Stimulated activated CD8-positive, alpha-beta memory T cell treated with anti-CD3 and anti-CD28 coated beads, Interleukin-4, amount 100 ng/mL, for 24 hours (primary cell): ENCODE results near the gene TMEM92.
"Not testable (repeated sequence)": the region's sequence is repeated elsewhere in the genome, so short reads cannot be mapped to it uniquely, and the experiment has no call there.

Experiments
- DNase-seq: peaks from one replicate; pipeline ENCODE4 v3.0.0-alpha.2; 2020; ENCODE audit warnings: low read depth

TMEM92 gene

GRCh38 chr17:50262001-50262794, 12.1 kb upstream of the TMEM92 start:
- DNase-seq: no peak

DNA sequence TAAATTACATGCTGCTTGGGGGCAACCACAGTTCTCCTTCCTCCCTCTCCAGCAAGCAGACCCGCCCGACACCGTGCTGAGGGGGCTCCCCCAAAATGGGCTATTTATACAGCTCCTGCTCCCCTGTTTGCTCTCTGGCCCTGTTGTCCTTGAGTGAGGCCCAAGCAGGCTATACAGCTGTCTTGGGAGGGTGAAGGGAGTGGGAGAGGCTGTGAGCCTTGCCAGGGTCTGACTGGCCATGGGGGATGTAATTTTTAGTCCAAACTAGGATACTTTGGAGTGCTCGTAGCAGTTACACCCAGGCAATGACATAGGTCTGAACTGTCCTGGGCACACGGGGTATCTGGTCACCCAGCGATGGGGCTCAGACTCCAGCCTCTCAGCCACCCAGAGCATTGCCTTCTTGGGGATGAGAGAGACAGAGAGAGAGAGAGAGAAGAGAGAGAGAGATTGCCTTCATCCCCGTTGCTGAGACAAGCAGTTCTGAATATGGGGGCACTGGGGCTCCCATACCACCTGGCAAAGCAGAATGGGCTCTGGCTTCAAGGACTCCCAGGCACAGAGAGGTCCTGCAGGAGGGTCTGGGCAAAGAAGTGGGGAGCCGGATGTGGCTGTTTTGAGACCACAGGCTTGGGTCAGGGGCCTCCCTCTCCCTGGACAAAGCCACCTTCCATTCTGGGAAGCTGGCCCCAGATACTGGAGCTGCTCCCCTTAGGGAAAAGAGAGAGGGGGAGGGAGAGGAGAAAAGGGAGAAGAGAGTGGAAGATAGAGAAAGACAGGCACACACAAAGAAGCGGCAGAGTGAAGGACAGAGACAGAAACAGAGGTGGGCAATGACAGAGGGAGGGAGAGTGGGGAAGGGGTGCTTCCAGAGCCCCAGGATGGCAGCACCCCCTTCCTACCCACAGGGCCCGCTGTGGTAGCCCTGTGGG, 10.7 kb upstream of the TMEM92 start:
- DNase-seq: no peak

- no peak for DNase-seq
Observed at GRCh38 chr17:50264263-50265113, 9.8 kb upstream of the TMEM92 start.

DNA sequence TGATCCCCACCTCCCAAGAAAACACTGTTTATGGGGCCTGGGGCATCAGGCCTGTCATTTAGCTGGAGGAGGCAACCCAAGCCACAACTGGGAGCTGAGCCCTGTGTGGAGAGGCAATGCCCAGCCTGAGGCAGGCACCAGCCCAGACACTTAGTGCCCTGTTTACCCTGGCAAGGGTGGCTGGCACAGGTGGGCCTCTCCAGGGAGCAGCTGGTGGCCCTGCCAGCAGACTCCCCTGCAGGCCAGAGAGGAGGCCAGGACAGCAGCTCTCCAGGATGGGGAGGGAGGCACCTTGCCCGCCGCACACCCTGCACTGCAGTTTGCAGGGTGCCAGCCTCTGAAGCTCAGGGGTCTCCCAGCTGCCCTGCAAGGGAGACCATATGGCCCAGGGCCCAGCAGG, 9.1 kb upstream of the TMEM92 start:
- no peak for DNase-seq

GRCh38 chr17:50265690-50266315, 8.5 kb upstream of the TMEM92 start:
- DNase-seq: no peak

GRCh38 chr17:50266384-50267073, 7.7 kb upstream of the TMEM92 start:
- no peak for DNase-seq

GRCh38 chr17:50267074-50267841, 7.0 kb upstream of the TMEM92 start:
- no peak for DNase-seq

GRCh38 chr17:50268026-50268425, 6.2 kb upstream of the TMEM92 start:
- DNase-seq: no peak

GRCh38 chr17:50268743-50269275, 5.5 kb upstream of the TMEM92 start:
- no peak for DNase-seq

- peak; percentile 43 for DNase-seq
Observed at GRCh38 chr17:50269477-50270434, 4.5 kb upstream of the TMEM92 start.

GRCh38 chr17:50270435-50271362, 3.6 kb upstream of the TMEM92 start:
- no peak for DNase-seq

DNA sequence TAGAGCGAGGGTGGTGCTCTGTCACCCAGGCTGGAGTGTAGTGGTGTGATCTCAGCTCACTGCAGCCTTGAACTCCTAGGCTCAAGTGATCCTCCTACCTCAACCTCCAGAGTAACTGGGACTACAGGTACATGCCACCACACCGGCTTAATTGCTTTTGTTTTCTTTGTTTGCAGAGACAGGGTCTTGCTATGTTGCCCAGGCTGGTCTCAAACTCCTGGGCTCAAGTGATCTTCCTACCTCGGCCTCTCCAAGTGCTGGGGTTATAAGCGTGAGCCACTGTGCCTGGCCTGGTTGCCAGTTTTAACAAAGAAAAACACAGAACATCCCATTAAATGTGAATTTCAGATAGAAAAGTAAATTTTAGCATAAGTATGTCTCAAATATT, 2.9 kb upstream of the TMEM92 start:
- not testable (repeated sequence) for DNase-seq

DNA sequence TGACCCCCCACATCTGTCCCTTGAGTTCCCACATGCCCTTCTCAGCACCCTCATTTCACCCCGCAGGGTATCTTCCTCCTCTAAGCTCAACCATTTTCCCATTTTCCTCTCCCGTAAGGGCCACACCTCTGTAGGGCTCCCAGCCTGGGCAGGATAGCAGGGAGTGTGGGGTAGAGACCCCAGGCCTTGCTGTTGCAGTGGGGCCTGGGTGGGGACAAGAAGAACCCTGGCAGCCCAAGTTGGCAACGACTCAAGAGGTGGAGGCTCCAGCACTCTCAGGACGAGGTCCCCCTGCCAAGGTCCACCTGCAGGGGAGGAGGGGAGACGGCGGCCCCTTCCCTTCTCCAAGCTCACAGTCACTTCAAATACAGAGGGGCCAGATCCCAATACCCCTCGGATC, 2.0 kb upstream of the TMEM92 start:
- DNase-seq: no peak

- DNase-seq: peak; percentile 37
Observed at GRCh38 chr17:50272711-50273653, 1.3 kb upstream of the TMEM92 start.

- DNase-seq: no peak
Observed at GRCh38 chr17:50273654-50274040, 619 bp upstream of the TMEM92 start.

DNA sequence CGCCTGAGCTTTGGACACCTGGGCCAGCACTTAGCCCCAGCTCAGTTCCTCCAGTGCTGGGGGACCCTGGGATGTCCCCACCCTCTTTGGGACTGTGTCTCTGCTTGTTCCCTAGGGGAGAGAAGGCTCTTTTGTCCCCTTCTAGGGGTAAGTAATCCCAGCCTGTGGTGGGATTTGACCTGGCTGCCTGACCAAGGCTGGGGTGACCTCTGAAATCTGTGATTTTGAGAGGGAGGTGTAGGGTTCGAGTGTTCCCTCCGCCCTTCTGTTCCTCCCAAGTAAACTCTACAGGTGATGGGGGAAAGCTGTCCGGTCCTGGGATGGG, 593 bp downstream of the TMEM92 start:
- no peak for DNase-seq

DNA sequence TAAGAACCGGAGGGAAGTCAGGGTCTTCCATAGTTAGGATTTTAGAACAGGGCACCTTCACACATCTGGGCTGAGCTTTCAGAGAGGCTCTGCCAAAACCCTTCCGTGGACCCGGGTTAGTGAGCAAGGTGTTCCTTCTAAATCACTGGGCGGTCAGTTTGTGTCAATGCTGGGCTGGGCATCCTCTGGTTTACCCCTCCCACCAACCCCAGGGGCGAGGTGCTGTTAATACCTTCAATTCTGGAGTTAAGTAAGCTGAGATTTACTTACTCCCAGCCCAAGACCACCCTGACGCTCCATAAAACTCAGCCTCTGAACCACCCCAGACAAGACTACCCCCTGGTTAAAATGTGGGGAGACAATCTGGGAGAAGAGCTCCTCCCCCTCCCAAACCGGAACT, 1.0 kb downstream of the TMEM92 start:
- no peak for DNase-seq
